Activated CD4-positive, CD25-positive, alpha-beta regulatory T cell treated with anti-CD3 and anti-CD28 coated beads, Interleukin-2, amount 50 U/mL, for 16 hours (primary cell): ENCODE measurements around the gene MMEL1.

Experiments used
- DNase-seq: peaks from one replicate; pipeline ENCODE4 v3.0.0-alpha.2; 2020; ENCODE audit warnings: low read depth, low spot score

Gene MMEL1

DNA sequence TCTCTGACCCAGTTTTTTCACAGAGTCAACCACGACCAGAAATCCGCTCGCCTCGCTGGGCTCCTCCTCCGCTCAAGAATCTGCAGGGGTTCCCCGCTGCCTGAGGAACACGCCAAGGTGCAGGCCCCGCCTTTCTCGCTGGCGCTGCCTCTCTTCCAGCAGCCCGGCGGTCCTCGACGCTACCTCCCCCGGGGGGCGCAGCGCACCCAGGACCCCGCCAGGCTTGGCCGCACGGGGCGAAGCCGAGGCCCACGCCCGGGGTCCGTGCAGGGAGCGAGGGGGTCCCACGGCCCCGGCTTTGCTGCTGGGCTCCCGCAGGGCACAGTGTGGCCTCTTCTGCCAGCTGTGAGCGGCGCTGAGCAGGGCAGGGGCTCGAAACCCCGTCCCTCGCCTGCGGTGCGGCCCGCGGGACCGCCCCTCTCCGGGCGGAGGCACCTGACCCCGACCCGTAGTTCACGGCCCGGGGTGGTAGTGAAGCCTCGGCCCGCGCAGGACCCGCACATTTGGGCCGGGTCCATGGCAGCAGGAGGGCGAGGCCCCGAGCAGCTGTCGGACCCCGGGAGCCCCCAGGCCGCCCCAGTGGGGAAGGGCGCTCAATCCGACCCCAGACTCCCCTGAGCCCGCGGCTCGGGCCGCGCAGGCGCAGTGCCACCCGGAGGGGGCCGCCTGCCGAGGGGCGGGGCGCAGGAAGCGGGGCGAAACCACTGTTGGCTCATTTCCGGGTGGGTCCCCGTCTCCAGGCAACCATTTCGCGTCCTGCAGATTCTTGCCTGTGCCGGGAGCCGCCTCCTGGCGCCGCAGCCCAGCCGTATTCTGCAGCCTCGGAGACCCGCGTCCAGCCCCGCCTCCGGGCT is 10.0 kb upstream of the MMEL1 start:
- DNase-seq = peak; percentile 90

DNA sequence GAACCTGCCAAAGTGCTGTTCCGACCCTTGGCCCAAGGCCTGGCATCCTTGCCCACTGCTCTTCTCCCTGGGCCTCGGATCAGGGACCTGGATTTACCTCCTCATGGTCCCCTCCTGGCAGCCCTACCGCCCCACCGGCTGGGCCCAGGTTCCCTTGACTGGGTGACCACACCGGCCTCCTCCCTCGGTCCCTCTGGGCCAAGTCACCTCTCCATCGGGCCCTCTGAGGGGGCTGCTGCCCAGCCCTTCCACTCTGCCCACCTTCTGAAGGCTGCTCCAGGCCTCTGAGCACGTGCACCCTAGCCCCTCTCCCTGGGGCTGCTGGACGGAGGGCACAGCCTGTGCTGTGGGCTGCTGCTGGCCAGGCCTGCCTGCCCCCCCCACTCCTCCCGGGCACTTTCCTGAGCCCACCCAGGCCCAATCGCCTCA is 9.3 kb upstream of the MMEL1 start:
- DNase-seq = no peak

- no peak for DNase-seq
Measured at GRCh38 chr1:2641381-2642130, 8.7 kb upstream of the MMEL1 start.

GRCh38 chr1:2640626-2641025 is 7.8 kb upstream of the MMEL1 start:
- no peak for DNase-seq

DNA sequence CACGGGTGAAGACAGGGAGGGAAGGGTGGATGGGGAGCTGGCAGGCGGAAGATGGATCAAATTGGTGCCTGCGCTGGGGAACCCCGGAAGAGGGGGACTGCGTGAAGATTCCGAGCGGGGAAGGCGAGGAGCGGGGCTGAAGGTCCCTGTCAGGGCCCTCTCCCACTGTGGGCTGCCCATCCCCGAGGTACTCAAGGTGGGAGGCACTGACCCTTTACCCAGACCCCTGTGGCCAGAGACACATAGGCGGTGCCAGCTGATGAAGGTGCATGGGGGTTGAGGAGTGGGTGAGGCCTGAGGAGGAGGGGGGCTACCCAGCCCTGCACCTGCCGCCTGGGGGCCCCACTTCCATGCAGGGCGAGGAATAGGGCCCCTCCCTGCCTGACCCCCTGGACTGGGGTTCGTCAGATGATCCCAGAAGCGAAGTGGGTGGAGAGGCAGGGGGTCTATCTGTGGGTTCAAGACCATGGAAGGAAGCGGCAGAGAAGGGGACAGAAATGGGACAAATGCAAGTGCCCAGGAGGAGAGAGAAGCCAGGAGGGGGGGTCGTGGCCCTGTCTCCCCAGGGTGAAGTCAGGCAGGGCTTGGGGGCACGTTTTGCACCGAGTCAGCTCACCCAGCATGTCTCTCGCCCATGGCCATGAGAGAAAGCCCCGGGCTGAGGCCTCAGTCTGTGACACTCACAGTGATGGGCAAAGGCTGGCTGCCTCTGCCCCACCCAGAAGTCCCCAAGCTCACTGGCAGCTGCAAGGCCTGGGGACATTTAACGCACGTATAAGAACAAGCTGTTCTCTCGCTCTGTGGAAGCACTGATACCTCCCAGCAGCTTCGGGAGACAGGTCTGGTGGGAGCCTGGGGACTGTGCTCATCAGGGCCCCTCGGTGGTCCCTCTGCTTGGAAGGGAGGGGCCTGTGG is 7.0 kb upstream of the MMEL1 start:
- no peak for DNase-seq

GRCh38 chr1:2639203-2639602 is 6.4 kb upstream of the MMEL1 start:
- DNase-seq = no peak

GRCh38 chr1:2638466-2639115 is 5.8 kb upstream of the MMEL1 start:
- no peak for DNase-seq

- DNase-seq = no peak
Measured at GRCh38 chr1:2637442-2638145, 4.8 kb upstream of the MMEL1 start.

GRCh38 chr1:2636733-2637132 is 3.9 kb upstream of the MMEL1 start:
- no peak for DNase-seq

DNA sequence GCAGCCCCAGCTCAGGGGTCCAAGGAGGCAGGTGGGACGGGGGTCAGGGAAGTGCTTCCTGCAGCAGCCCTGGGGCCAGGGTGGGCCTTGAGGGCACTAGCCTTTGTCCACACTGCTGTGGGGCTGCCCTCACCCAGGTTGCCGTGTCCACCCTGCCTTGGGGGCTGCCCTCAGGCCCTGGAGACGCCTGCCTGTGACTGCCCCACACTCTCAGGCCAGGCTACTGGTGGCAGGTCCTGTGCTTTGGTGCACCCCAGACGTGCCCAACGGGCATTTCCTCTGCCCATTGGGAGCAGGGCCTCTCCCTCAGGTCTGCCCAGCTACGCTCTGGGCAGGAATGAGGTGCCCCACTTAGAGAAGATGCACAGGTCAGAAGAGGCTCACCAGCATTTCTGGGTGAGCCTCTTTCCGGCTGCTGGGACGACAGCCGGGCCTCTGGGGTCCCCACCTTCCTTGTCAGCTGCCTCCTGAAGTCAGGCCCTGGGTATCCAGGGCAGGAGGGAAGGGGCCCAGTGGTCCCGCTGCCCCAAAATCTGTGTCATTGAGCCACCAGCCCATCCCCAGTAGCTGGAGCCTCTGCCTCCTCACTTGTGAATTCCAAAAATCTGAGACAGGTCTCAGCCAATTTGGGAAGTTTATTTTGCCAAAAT is 2.7 kb upstream of the MMEL1 start:
- no peak for DNase-seq

DNA sequence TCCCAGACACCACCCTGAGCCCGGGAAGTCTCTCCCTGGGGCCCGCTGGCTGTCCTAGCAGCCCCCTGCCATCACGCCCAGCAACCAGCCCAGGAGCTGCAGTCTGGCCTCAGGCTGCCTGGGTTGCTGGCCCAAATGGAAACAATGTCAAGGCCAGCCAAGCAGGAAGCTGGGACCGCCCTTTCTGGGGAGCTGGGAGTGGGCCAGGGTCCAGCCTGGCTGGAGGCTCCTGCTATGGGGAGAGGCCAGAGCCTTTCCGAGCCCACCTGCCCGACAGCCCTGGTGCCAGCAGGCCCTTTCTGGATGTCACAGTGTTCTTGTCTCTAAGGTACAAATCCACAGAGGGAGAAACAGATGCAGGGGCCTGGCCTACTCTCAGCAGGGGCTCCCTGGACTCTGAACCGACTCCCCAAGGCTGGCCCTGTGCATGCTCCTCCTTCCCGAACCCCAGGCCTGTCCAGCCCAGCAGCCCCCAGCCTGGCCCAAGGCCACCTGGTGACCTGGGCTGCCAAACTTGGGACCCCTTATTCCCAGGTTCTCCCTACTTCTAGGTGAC is 1.2 kb upstream of the MMEL1 start:
- DNase-seq = no peak

DNA sequence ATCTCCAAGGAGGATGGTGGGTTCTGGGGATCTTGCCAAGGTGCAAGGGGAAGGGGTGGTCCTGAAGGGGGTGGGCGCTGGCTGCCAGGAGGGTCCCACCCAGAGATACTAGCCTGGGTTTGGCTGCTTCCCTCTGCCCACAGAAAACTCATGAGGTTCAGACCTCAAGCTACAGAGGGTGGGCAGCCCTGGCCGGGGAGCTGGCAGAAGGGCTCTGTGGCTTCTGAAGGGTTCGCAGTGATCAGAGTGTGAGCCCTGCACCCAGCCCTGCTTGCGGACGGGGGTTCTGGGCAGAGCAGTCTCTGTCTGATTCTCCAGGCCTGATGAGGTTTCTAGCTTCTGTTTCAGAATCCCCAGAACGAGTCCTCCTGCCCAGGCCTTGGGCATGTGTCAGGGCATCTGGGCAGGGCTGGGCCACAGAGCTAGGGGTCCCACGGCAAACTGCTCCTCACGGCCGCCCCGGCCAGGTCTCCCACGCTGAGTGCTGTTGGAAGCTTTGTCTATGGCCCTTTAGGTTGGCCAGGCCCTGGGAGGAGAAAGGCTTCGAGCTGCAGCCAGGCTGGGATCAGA is 635 bp upstream of the MMEL1 start:
- DNase-seq = no peak

DNA sequence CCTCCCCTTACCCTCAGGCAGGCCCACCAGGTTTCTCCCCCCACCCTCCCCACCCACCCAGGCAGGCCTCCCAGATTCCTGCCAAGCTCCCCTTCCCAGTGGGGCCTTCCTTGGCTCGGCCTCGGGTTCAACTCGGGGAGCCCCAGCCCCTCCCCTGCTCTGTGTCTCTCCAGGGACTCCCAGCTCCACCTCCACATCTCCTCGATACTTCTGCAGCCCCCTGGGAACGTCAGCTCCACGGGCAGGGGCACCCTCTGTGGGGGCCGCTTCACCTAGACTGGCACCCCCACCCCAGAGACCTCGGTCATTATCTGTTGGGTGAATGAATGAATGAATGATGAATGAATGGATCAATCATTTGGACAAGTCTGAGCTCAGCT is 775 bp downstream of the MMEL1 start:
- no peak for DNase-seq

- DNase-seq = no peak
Measured at GRCh38 chr1:2631136-2632050, 1.4 kb downstream of the MMEL1 start.

DNA sequence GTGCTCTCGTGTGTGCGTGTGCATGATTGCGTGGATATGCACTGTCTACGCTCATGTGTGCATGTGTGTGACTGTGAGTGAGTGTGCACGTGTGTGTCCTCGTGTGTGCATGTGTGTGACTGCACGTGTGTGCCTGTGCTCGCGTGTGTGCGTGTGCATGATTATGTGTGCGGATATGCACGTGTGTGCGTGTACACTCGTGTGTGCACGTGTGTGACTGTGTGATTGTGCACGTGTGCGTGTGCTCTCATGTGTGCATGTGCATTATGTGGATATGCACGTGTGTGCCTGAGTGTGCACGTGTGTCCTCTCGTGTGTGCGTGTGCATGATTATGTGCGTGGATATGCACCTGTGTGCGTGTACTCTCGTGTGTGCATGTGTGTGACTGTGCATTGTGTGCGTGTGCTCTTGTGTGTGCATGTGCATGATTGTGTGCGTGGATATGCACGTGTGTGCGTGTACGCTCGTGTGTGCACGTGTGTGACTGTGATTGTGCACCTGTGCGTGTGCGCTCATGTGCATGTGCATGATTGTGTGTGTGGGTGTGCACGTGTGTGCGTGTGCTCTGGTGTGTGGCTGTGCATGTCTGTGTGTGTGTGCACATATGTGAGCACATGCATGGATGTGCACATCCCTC is 2.2 kb downstream of the MMEL1 start:
- no peak for DNase-seq

- DNase-seq = no peak
Measured at GRCh38 chr1:2629627-2630497, 3.0 kb downstream of the MMEL1 start.
